GM12878 (cell line): Measurements from ENCODE around the gene TMPRSS11D. TPM values are rescaled to one million over a fixed set of nuclear protein-coding genes. Genes with fewer than 3 reads are reported as not detected.

Source experiments
- ATAC-seq: fragments of 200-7000 bp; cut with Tn5 transposase; 3 replicates; pipeline ENCODE4 v1.9.1; 2020; ENCODE audit warnings: mild to moderate bottlenecking, moderate library complexity
- BruUV-seq: library from RNA; stranded (reverse); fragments of 400-500 nt; replicated peaks from 2 replicates; lab custom pipeline; 2021; lab: Mats Ljungman, UMichigan
- CTCF ChIA-PET: fragments of 300-600 bp; sonication (Branson Sonifier 250); formaldehyde crosslinking; extraction: SDS; loops from one replicate; lab custom pipeline; 2021; ENCODE audit warnings: inconsistent platforms; lab: Yijun Ruan, JAX
- POLR2A ChIA-PET: fragments of 350-600 bp; formaldehyde crosslinking; extraction: SDS; loops from one replicate; lab custom pipeline; 2021; ENCODE audit warnings: inconsistent platforms; lab: Charles Lee
- RAD21 ChIA-PET: fragments of 300-600 bp; sonication (Branson Sonifier 250); formaldehyde crosslinking; loops from one replicate; lab custom pipeline; 2023; ENCODE audit warnings: antibody characterized with exemption; ENCODE audit not compliant: unreplicated experiment; lab: Charles Lee
- SMC1A ChIA-PET: fragments of 300-600 bp; sonication (Branson Sonifier 250); formaldehyde crosslinking; loops from one replicate; lab custom pipeline; 2023; ENCODE audit not compliant: unreplicated experiment, uncharacterized antibody; lab: Charles Lee
- DNase-seq: peaks from one replicate; pipeline ENCODE4 v3.0.0-alpha.2; 2011; ENCODE audit warnings: low read depth, low spot score
- FAIRE-seq: peaks from 3 replicates; lab custom pipeline; 2011; peaks lifted over from hg19 to GRCh38; lab: Jason Lieb, UNC
- H2AFZ ChIP-seq: 2 replicates; pipeline ENCODE4 v1.6.0; 2011; ENCODE audit warnings: low read depth, low read length, control low read depth; ENCODE audit not compliant: control insufficient read depth
- H3K27ac ChIP-seq: 2 replicates; pipeline ENCODE4 v1.5.1; 2011; ENCODE audit warnings: control low read depth; ENCODE audit not compliant: control insufficient read depth, insufficient read depth
- H3K27me3 ChIP-seq, 2 experiments: replicated peaks in 1 of 2; 2 replicates each; pipeline versions ENCODE4 v1.6.0 to v1.6.1; 2011; ENCODE audit warnings: low read length in 1 of 2; ENCODE audit not compliant: control insufficient read depth in 2 of 2, insufficient read depth in 2 of 2
- H3K36me3 ChIP-seq, 2 experiments: 2 replicates each; pipeline ENCODE4 v1.5.1; 2011; ENCODE audit warnings: low read length in 1 of 2; ENCODE audit not compliant: control insufficient read depth in 2 of 2, insufficient read depth in 2 of 2
- H3K4me1 ChIP-seq: 2 replicates; pipeline ENCODE4 v1.6.1; 2011; ENCODE audit warnings: mild to moderate bottlenecking, low read length, moderate library complexity, mixed read lengths; ENCODE audit not compliant: control insufficient read depth, insufficient read depth
- H3K4me2 ChIP-seq: 2 replicates; pipeline ENCODE4 v1.6.0; 2011; ENCODE audit warnings: control low read depth; ENCODE audit not compliant: control insufficient read depth, insufficient read depth
- H3K4me3 ChIP-seq: fragments of 200-600 bp; sonication (generic); 2 replicates; pipeline ENCODE4 v1.5.1; 2016
- H3K79me2 ChIP-seq: 2 replicates; pipeline ENCODE4 v1.6.0; 2011; ENCODE audit warnings: low read length; ENCODE audit not compliant: control insufficient read depth, insufficient read depth
- H3K9ac ChIP-seq: 2 replicates; pipeline ENCODE4 v1.8.0; 2011; ENCODE audit warnings: low read length, control low read depth, mixed read lengths; ENCODE audit not compliant: control insufficient read depth, insufficient read depth
- H3K9me3 ChIP-seq: replicated peaks from 3 replicates; pipeline ENCODE4 v1.5.1; 2011; ENCODE audit warnings: mild to moderate bottlenecking, low read length; ENCODE audit not compliant: control insufficient read depth, insufficient read depth
- H4K20me1 ChIP-seq: 2 replicates; pipeline ENCODE4 v1.6.0; 2011; ENCODE audit not compliant: control insufficient read depth, insufficient read depth
- ATF3 ChIP-seq: IDR thresholded peaks from 2 replicates; pipeline ENCODE4 v1.6.1; 2011; ENCODE audit warnings: low read depth, mild to moderate bottlenecking, low read length, moderate library complexity, borderline replicate concordance; ENCODE audit errors: extremely low read depth
- CREB1 ChIP-seq: IDR thresholded peaks from 2 replicates; pipeline ENCODE4 v1.6.1; 2012; ENCODE audit warnings: low read depth, mild to moderate bottlenecking, inconsistent platforms
- EED ChIP-seq: sonication (generic); IDR thresholded peaks from 2 replicates; pipeline ENCODE4 v1.6.1; 2016; ENCODE audit warnings: antibody characterized with exemption, low read depth
- EGR1 ChIP-seq, 2 experiments: IDR thresholded peaks; 1 replicate in 1 of 2; 2 replicates in 1 of 2; pipeline ENCODE4 v1.6.1; 2011 to 2012; ENCODE audit warnings: low read depth in 2 of 2, low read length in 2 of 2, borderline replicate concordance in 1 of 2, mild to moderate bottlenecking in 1 of 2, moderate library complexity in 1 of 2
- HSF1 ChIP-seq: fragments of 150-350 bp; IDR thresholded peaks from 2 replicates; pipeline ENCODE4 v1.6.1; 2014; ENCODE audit warnings: mild to moderate bottlenecking, low read depth, low read length
- KDM1A ChIP-seq: fragments of 200-600 bp; sonication (generic); IDR thresholded peaks from 2 replicates; pipeline ENCODE4 v1.6.1; 2016; ENCODE audit warnings: borderline replicate concordance
- NFIC ChIP-seq: IDR thresholded peaks from 2 replicates; pipeline ENCODE4 v1.6.1; 2012; ENCODE audit warnings: low read depth, mild to moderate bottlenecking, inconsistent platforms, low read length, moderate library complexity
- PAX5 ChIP-seq: IDR thresholded peaks from 2 replicates; pipeline ENCODE4 v1.6.1; 2011; ENCODE audit warnings: low read depth, low read length, borderline replicate concordance
- PML ChIP-seq: IDR thresholded peaks from 2 replicates; pipeline ENCODE4 v1.6.1; 2012; ENCODE audit warnings: low read length, inconsistent platforms
- POU2F2 ChIP-seq: IDR thresholded peaks from 3 replicates; pipeline ENCODE4 v1.6.1; 2011; ENCODE audit warnings: low read depth, mild to moderate bottlenecking, low read length, borderline replicate concordance
- SIX5 ChIP-seq: IDR thresholded peaks from 2 replicates; pipeline ENCODE4 v1.6.1; 2011; ENCODE audit warnings: mild to moderate bottlenecking, low read depth, low read length, moderate library complexity; ENCODE audit not compliant: severe bottlenecking
- SRF ChIP-seq, 2 experiments: IDR thresholded peaks; 2 replicates each; pipeline ENCODE4 v1.6.1; 2011; ENCODE audit warnings: low read depth in 2 of 2, low read length in 2 of 2, mild to moderate bottlenecking in 1 of 2, moderate library complexity in 1 of 2
- TCF12 ChIP-seq: IDR thresholded peaks from 2 replicates; pipeline ENCODE4 v1.6.1; 2011; ENCODE audit warnings: low read depth, mild to moderate bottlenecking, low read length
- WRNIP1 ChIP-seq: IDR thresholded peaks from 2 replicates; pipeline ENCODE4 v1.6.1; 2011; ENCODE audit warnings: low read depth, low read length, improper control_type of control experiment, borderline replicate concordance
- ZZZ3 ChIP-seq: IDR thresholded peaks from 2 replicates; pipeline ENCODE4 v1.6.1; 2011; ENCODE audit warnings: low read depth; ENCODE audit not compliant: control insufficient read depth, insufficient read length
- in situ Hi-C: fragments of 300-500 bp; cut with MboI; formaldehyde crosslinking; loops from 9 replicates; pipeline ENCODE4 v1.14.3; 2018; ENCODE audit warnings: mixed read lengths
- intact Hi-C: fragments of 100-400 bp; cut with micrococcal nuclease; formaldehyde crosslinking; loops from one replicate; pipeline ENCODE4 v1.14.2; 2022; ENCODE audit not compliant: unreplicated experiment
- polyA plus RNA-seq, 11 experiments: library from polyadenylated mRNA; depleted of rRNA in 4 of 11; unstranded in 6 of 11; stranded (reverse) in 5 of 11; fragments of >200 nt; fragmentation: Nextera tagmentation in 4 of 11; fragmentation: Illumina TruSeq in 1 of 11; extraction: Ambion mirVana in 4 of 11; extraction: Trizol in 1 of 11; gene quantifications; 1 replicate in 1 of 11; 2 replicates in 10 of 11; pipeline versions ENCODE4 v1.2.1 to v1.2.3, GENCODE V29; 2011 to 2016; ENCODE audit warnings: inconsistent platforms in 2 of 11, missing spikeins in 2 of 11, low read depth in 1 of 11
- total RNA-seq, 4 experiments: library from RNA; depleted of rRNA in 3 of 4; stranded (reverse); fragments of >200 nt in 3 of 4; fragmentation: Illumina TruSeq in 1 of 4; extraction: Trizol in 1 of 4; gene quantifications; 2 replicates each; pipeline versions ENCODE4 v1.2.1 to v1.2.3, GENCODE V29; 2013 to 2021

The TMPRSS11D gene
- total and polyA plus RNA-seq, 10 of the 15 experiments (the other 5 are each of a cell fraction or from before 2014, with no cell fraction given), result not detected

- TF ChIP-seq PML, result no peak
- no peak for TF ChIP-seq EED
These were observed 8.5 kb upstream of the TMPRSS11D start (continued) for GRCh38 chr4:67892253-67892652.

GRCh38 chr4:67891645-67892044, 7.8 kb upstream of the TMPRSS11D start:
- Histone ChIP-seq H3K27ac (no peak overlapping the region), H3K4me3 (no peak overlapping the region), H3K79me2 (no peaks in the 10 kb centered on the region), H3K9ac (no peak overlapping the region), H3K27me3 (no peaks in the 10 kb centered on the region), H3K9me3 (no peaks in the 10 kb centered on the region), H4K20me1 (no peaks in the 10 kb centered on the region), H2AFZ (no peak overlapping the region), H3K4me1 (no peaks in the 10 kb centered on the region), H3K4me2 (no peak overlapping the region), H3K36me3 (no peaks in the 10 kb centered on the region)
- no peak for TF ChIP-seq SRF (IDR thresholded peaks at IDR 0.05; ENCODE audit: low read depth in 2 of 2, low read length in 2 of 2)
- no peak for TF ChIP-seq PAX5
- no peak for TF ChIP-seq KDM1A
- no peak for TF ChIP-seq NFIC
- TF ChIP-seq EGR1 (IDR thresholded peaks at IDR 0.05; ENCODE audit: borderline replicate concordance in 1 of 2, low read depth in 2 of 2, low read length in 2 of 2), result no peak
- TF ChIP-seq ZZZ3, result no peak
- no peak for TF ChIP-seq EED
- TF ChIP-seq WRNIP1, result no peak
- no peak for TF ChIP-seq ATF3
- no peak for TF ChIP-seq TCF12
- no peak for TF ChIP-seq SIX5
- no peak for TF ChIP-seq HSF1
- TF ChIP-seq CREB1, result no peak
- TF ChIP-seq POU2F2, result no peak
- ChIA-PET SMC1A (interaction anchor here (1.0 kb wide), 1 partner anchor 28 kb away, joined by 3 read pairs; no protein-coding TSS in a partner anchor), POLR2A (no interaction called here), RAD21 (no interaction called here), CTCF (interaction anchor here (0.7 kb wide), 1 partner anchor 24 kb away, joined by 4 read pairs; no protein-coding TSS in a partner anchor)
- DNase-seq (no peak), FAIRE-seq (no peak), ATAC-seq (no peak)
- no TSS peak for BruUV-seq
- in situ Hi-C loops, result no loop called here
- intact Hi-C loops, result no loop called here
